Measurements from ENCODE around the gene PNMT. TPM values are rescaled to one million over a fixed set of nuclear protein-coding genes. Genes with fewer than 3 reads are reported as not detected.

The PNMT gene
- total and polyA plus RNA-seq, 2 experiments from 2014 or later = 1.9 to 2.5 TPM

DNA sequence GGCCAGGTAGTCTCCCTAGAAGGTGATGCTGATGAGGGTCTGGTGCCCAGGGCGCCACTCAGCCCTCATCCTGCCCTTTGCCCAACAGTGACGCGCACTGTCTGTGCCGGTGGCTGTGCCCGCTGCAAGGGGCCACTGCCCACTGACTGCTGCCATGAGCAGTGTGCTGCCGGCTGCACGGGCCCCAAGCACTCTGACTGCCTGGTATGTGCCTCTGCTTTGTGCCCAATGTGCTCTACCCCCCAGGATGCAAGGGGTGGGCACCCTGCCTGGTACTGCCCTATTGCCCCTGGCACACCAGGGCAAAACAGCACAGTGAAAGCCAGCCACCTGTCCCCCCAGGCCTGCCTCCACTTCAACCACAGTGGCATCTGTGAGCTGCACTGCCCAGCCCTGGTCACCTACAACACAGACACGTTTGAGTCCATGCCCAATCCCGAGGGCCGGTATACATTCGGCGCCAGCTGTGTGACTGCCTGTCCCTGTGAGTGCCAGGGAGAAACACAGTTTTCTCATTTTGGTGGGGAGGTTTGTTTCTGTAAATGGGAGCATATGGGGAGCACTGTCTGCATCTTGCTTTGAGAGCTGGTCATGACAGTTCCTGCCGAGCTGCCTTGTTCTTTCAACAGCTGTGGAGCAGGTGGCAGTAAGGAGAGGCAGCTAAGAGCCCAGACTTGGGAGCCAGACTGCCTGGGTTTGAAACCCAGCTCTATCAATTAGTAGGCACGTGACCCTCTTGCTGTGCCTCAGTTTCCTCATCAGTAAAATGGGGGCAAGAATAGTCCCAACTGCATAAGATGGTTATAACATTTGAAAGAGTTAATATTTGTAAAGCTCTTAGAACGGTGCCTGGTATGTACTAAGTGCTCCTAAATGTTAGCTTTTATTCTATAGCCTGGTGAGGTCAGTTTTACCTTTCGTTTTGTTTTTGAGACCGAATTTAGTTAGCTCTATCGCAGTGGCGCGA lies 42.0 kb downstream of the PNMT start:
- Histone ChIP-seq H3F3A (replicated peaks; ENCODE audit: low read depth) (0 out of 2 replicates have a peak, but pooled peaks cover 2% of the 10 kb centered on the region), H3K4me1 (ENCODE audit: insufficient read depth) (peaks cover 5% of the 10 kb centered on the region), H3K79me2 (replicated peaks; ENCODE audit: insufficient read depth) (peaks cover 22% of the 10 kb centered on the region), H3K36me3 (ENCODE audit: insufficient read depth) (peaks cover 36% of the 10 kb centered on the region), H2AFZ (no peak overlapping the region), H3K9me2 (ENCODE audit: insufficient read depth) (no peaks in the 10 kb centered on the region), H3K4me2 (no peak overlapping the region), H3K27me3 (ENCODE audit: insufficient read depth) (no peaks in the 10 kb centered on the region), H4K20me1 (replicated peaks; ENCODE audit: insufficient read depth) (peaks cover 24% of the 10 kb centered on the region), H3K27ac (ENCODE audit: low read depth) (no peak overlapping the region), H3K4me3 (no peak overlapping the region)
- H3K27me3 Mint-ChIP-seq (ENCODE audit: insufficient read depth, low read depth, poor library complexity) = peaks cover 6% of the 10 kb centered on the region
- no peak overlapping the region for H3K4me3 Mint-ChIP-seq
- H3K36me3 Mint-ChIP-seq (ENCODE audit: low read depth) = peaks cover 79% of the 10 kb centered on the region
- no peak overlapping the region for H3K27ac Mint-ChIP-seq
- no peak for DNase-seq (ENCODE audit: low spot score)
- no peaks in the 10 kb centered on the region for H3K9me3 Mint-ChIP-seq
- peaks cover 10% of the 10 kb centered on the region for H3K4me1 Mint-ChIP-seq
- ATAC-seq = no peak
- TF ChIP-seq ETS1 (IDR thresholded peaks at IDR 0.05) (no peak), CTCF (conservative IDR thresholded peaks at IDR 0.05; ENCODE audit: low read depth in 2 of 2) (no peak), ZNF114 (CRISPR knock-in tag; IDR thresholded peaks at IDR 0.05) (no peak), CREB1 (CRISPR knock-in tag; IDR thresholded peaks at IDR 0.05; ENCODE audit: low read depth) (no peak), STAT1 (IDR thresholded peaks at IDR 0.05; ENCODE audit: unreplicated experiment) (no peak), NANOG (IDR thresholded peaks at IDR 0.05; ENCODE audit: borderline replicate concordance) (no peak), EZH2 (IDR thresholded peaks at IDR 0.05; ENCODE audit: low read depth, unreplicated experiment) (no peak), EZH2phosphoT487 (IDR thresholded peaks at IDR 0.05; ENCODE audit: unreplicated experiment) (no peak), JUNB (IDR thresholded peaks at IDR 0.05; ENCODE audit: unreplicated experiment) (no peak), ZNF331 (CRISPR knock-in tag; IDR thresholded peaks at IDR 0.05; ENCODE audit: low read depth) (no peak), POLR2AphosphoS5 (IDR thresholded peaks at IDR 0.05; ENCODE audit: low read depth) (no peak)
- TF ChIP-seq, protein P1, sequence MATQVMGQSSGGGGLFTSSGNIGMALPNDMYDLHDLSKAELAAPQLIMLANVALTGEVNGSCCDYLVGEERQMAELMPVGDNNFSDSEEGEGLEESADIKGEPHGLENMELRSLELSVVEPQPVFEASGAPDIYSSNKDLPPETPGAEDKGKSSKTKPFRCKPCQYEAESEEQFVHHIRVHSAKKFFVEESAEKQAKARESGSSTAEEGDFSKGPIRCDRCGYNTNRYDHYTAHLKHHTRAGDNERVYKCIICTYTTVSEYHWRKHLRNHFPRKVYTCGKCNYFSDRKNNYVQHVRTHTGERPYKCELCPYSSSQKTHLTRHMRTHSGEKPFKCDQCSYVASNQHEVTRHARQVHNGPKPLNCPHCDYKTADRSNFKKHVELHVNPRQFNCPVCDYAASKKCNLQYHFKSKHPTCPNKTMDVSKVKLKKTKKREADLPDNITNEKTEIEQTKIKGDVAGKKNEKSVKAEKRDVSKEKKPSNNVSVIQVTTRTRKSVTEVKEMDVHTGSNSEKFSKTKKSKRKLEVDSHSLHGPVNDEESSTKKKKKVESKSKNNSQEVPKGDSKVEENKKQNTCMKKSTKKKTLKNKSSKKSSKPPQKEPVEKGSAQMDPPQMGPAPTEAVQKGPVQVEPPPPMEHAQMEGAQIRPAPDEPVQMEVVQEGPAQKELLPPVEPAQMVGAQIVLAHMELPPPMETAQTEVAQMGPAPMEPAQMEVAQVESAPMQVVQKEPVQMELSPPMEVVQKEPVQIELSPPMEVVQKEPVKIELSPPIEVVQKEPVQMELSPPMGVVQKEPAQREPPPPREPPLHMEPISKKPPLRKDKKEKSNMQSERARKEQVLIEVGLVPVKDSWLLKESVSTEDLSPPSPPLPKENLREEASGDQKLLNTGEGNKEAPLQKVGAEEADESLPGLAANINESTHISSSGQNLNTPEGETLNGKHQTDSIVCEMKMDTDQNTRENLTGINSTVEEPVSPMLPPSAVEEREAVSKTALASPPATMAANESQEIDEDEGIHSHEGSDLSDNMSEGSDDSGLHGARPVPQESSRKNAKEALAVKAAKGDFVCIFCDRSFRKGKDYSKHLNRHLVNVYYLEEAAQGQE (IDR thresholded peaks at IDR 0.05; ENCODE audit: unreplicated experiment) = no peak
- TF ChIP-seq, protein P2, sequence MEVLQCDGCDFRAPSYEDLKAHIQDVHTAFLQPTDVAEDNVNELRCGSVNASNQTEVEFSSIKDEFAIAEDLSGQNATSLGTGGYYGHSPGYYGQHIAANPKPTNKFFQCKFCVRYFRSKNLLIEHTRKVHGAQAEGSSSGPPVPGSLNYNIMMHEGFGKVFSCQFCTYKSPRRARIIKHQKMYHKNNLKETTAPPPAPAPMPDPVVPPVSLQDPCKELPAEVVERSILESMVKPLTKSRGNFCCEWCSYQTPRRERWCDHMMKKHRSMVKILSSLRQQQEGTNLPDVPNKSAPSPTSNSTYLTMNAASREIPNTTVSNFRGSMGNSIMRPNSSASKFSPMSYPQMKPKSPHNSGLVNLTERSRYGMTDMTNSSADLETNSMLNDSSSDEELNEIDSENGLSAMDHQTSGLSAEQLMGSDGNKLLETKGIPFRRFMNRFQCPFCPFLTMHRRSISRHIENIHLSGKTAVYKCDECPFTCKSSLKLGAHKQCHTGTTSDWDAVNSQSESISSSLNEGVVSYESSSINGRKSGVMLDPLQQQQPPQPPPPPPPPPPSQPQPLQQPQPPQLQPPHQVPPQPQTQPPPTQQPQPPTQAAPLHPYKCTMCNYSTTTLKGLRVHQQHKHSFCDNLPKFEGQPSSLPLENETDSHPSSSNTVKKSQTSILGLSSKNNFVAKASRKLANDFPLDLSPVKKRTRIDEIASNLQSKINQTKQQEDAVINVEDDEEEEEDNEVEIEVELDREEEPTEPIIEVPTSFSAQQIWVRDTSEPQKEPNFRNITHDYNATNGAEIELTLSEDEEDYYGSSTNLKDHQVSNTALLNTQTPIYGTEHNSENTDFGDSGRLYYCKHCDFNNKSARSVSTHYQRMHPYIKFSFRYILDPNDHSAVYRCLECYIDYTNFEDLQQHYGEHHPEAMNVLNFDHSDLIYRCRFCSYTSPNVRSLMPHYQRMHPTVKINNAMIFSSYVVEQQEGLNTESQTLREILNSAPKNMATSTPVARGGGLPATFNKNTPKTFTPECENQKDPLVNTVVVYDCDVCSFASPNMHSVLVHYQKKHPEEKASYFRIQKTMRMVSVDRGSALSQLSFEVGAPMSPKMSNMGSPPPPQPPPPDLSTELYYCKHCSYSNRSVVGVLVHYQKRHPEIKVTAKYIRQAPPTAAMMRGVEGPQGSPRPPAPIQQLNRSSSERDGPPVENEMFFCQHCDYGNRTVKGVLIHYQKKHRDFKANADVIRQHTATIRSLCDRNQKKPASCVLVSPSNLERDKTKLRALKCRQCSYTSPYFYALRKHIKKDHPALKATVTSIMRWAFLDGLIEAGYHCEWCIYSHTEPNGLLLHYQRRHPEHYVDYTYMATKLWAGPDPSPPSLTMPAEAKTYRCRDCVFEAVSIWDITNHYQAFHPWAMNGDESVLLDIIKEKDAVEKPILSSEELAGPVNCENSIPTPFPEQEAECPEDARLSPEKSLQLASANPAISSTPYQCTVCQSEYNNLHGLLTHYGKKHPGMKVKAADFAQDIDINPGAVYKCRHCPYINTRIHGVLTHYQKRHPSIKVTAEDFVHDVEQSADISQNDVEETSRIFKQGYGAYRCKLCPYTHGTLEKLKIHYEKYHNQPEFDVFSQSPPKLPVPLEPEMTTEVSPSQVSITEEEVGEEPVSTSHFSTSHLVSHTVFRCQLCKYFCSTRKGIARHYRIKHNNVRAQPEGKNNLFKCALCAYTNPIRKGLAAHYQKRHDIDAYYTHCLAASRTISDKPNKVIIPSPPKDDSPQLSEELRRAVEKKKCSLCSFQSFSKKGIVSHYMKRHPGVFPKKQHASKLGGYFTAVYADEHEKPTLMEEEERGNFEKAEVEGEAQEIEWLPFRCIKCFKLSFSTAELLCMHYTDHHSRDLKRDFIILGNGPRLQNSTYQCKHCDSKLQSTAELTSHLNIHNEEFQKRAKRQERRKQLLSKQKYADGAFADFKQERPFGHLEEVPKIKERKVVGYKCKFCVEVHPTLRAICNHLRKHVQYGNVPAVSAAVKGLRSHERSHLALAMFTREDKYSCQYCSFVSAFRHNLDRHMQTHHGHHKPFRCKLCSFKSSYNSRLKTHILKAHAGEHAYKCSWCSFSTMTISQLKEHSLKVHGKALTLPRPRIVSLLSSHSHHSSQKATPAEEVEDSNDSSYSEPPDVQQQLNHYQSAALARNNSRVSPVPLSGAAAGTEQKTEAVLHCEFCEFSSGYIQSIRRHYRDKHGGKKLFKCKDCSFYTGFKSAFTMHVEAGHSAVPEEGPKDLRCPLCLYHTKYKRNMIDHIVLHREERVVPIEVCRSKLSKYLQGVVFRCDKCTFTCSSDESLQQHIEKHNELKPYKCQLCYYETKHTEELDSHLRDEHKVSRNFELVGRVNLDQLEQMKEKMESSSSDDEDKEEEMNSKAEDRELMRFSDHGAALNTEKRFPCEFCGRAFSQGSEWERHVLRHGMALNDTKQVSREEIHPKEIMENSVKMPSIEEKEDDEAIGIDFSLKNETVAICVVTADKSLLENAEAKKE (CRISPR knock-in tag; IDR thresholded peaks at IDR 0.05) = no peak
